GM19099 (cell line): ENCODE data around the gene BRWD1.

Source experiments
- POLR2A ChIP-seq: IDR thresholded peaks from 3 replicates; pipeline ENCODE4 v1.6.1; 2011; ENCODE audit warnings: low read depth; ENCODE audit not compliant: insufficient read length; ENCODE audit errors: extremely low read depth

BRWD1 gene

DNA sequence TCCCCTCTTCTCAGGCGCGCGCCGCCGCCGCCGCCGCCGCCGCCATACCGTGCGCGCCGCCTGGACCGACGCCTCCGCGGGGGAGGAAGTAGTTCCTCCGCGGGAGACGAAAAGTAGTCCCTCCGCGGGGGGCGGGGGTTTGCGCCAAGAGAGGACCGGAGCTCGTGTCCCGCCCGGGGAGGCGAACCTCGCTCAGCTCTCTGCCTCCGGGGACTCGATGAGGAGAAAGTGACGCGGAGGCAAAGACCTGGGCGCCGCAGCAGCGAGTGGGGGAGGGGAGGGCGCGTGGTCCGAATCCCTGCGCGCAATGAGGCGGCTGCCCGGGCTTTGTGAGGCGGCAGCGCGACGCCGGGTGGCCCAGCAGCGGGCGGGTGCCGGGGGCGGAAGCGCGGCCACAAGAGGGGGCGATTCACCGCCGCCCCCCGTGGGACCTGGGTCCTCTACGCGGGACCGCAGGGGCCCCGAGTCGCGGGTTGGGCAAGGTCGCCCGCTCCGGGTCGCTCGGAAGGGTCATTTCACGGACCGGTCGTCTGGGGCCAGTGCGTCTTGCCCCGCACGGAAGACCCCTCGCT is at the start of gene BRWD1:
Gene BRWD1 (minus strand): TSS at position 62 of the 572 bp plus-strand sequence. CDS start 141 bp downstream, outside the sequence.
- peak; percentile 88 for TF ChIP-seq POLR2A

DNA sequence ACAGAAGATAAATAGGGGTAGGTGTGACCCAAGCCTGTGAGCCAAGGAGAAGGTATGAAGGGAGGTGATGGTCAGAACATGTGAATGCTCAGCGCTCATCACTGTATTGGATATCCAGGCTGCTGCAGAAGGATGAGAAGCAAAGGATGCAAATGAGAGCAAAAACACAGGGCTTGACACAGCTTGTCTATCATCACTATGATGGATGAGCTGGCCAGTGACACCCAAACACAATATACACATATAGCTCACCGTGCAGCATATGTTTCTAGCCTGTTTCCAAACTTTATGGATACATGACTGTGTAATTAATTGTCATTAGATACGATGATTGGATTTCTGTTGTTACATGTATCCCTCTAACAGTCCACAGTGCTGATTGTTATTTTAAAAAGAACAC is 49.3 kb upstream of the BRWD1 start:
- TF ChIP-seq POLR2A, result no peak

DNA sequence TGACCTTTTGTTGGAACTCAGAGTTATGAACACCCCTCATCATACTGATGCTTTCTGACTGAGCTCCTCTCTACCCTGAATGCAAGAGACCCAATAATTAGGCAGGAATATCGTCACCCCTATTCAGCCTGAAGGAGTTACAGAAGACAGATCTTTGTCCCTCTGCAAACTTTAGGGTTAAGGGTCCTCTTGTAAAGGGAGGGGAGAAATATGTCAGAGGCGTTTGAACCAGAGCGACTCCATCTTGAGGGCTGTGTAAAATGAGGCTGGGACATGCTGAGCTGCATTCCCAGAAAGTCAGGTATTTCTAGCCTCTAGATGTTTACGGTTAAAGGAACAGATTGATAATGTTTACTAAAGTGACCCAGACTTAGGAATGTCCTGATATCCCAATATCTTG is 46.0 kb upstream of the BRWD1 start:
- no peak for TF ChIP-seq POLR2A

DNA sequence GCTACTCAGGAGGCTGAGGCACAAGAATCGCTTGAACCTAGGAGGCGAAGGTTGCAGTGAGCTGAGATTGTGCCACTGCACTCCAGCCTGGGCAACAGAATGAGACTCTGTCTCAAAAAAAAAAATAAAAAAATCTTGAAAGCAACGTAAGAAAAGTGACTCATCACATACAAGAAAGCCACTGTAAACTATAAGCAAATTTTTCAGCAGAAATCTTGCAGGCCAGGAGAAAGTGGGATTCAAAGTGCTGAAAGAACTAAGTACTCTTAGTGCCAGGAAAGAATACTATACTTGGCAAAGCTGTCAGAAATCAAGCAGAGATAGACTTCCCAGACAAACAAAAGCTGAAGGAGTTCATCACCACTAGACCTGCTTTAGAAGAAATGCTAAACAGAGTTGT is 39.9 kb upstream of the BRWD1 start:
- TF ChIP-seq POLR2A, result no peak

DNA sequence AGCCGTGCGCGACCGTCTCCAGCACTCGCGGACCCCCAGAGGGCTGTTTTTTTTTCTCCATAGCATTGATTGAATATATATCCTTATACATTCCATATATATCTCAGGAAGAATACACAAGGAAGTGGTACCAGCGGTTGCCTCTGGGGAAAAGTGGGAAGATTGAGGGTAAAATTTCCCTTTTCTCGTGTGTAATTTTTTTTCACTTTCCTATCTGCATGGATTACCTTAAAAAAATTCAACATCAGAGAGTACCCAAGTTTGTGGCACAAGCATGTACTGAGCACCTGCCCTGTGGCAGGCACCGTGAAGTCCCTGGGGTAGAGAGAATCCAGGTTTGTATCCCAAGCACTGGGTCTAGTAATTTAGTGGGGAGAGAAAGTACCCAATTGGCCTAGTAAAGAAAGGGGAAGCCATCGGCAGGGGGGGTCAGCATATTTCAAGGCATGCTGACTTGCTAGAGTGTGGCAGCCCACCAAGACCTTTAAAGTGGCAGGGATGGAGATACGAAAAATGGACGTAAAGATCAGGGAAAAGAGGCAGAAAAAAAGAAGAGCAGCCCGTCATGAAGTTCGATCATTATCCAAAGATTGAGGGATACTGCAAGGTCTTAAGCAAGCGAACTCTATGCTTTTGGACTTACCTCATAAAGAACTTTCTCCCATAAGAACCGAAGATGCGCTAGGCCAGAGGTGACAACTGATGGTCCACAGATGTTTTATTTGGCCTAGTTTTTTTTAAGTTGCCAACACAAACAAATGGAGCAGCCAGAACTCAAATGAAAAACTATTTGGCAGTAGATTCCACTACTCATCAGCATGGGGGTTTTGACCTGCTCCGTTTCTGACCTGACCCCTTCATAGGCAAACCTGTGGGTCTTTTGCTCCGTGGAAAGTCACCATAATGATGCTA is 36.9 kb upstream of the BRWD1 start:
- TF ChIP-seq POLR2A, result no peak

DNA sequence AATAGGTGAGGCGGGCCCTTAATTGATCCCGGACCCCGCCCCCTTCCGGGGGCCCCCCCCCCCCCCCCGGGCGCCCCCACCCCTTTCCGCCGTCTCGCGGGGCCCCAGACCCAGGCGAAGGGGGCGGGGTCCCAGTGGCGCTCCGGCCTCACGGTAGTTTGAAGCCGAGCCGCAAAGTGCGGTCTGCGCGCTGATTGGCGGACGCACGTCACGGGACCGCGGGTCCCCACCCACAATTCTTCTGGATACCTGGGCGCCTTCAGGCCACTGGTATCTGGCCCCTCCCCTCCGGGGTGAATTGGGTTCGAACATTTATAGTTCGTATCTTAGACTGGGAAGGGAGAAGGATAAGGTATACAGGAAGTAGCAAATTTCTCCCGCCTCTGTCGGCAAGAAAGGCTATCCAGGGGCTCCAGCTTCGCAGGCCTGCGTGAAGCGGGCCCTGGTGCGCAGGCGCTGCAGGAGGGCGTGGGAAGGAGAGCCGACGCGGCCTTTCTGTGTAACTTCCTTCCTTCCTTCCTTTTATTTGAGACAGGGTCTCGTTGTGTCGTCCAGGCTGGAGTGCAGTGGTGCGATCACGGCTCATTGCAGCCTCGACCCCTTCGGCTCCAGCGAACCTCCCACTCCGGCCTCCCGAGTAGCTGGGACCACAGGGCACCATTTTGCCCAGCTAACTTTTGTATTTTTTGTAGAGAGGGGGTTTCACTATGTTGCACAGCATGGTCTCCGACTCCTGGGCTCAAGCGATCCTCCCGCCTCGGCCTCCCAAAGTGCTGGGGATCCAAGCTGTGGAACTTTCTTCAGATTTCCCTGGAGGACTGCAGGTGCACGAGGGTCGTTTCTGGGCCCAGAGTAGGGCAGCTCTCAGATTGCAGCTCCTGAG is 36.0 kb upstream of the BRWD1 start:
- peak; percentile 73 for TF ChIP-seq POLR2A

DNA sequence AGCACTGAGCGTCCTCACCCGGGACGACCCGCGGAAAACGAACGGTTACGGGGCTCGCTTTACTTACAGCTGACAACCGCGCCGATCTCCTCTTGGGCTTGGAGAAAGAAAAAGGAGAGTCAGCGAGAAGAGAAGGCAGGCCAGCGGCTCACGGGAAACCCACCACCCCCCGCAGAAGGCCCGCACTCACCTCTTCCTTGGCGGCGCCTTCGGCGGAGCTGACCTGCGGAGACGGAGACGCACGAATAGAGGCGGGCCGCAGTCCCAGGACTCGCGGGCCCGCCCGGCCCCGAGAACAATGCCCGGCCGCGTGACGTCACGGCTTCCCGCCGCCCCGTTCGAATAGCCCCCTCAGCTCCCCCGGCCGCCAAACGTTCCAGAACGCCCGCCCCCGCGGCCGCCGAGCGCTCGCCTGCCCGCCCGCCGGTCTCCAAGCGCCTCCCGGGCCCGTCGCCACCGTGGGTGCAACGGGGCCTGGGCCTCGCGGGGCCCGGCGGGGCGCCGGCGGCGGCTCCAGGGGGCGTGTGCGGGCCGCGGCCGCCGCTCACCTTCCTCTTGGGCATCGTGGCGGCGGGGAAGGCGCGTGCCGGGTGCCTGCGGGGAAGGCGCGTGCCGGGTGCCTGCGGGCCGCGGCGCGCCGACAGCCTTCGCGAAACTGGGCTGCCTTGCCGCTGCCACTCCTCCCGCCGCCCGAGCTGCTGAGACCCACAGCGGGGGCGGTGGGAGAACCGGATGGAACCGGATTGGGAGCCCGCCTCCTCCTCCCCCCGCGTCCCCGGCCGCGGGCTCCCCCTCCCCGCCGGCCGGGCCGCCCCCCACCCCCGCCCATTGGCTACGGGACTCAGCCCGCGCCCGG is 35.2 kb upstream of the BRWD1 start, which contains the start of gene HMGN1:
Gene HMGN1 (minus strand): TSS at position 734 of the 856 bp plus-strand sequence. CDS start 171 bp downstream, at position 563.
- peak; percentile 74 for TF ChIP-seq POLR2A

DNA sequence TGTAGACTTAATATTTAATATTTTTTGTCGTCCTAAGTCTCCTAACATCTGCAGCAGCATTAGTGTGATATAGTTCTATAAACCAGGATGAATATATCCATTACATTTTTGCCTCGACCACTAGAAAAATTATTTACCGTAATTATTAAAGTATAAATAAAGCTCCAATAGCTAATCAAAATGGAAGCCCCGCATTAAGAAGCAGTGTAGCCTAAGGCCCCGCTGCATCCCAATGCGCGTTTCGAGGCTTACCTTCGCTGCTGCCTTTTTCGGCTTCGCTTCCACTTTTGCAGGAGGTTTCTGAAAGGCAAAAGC is 34.6 kb upstream of the BRWD1 start:
- no peak for TF ChIP-seq POLR2A

DNA sequence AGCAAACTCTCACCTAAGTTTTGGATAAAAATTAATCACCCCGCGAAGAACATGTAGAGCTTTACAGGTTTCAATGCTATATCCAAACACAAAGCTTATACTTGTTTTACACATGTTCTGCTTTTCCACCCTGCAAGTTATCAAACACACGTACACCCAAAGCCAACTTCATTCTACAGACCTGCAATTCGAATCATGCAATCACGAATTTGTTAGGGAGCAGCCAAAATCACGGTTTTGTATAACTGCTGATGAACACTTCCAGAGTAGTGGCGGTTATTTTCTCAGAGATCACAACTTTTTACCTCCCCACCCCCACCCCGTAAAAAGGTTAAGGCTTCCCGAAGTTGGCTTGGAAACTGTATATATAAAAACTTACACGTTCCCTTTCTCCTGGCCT is 34.1 kb upstream of the BRWD1 start:
- TF ChIP-seq POLR2A, result no peak

DNA sequence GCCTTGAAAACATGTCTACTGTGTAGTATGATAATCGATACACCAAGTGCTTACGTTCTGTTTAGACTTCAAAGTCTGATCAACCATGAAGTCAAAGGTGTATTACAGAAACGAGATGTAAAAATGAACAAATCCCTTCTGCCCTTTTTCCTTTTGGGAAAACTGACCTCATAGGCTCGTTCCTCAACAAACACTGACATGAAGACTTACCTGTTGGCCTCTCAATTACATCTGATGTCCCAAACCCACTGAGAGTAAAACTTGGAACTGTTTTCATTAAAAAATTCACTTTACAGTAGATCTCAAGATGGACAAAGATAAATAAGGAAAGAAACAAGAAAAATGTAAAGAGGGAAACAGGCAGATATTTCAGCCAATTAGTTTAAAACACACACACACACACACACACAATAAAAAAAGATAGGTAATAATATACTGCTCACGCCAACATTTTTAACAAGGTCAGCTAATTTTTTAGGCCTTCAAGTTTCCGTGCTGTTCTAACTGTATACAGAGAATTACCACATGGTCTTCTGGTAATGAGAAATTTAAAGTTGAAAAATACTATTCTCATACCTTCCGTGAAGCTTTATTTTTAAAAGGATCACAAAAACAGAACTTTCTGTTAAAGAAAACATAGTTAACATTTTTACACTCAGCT is 33.4 kb upstream of the BRWD1 start:
- TF ChIP-seq POLR2A, result no peak

DNA sequence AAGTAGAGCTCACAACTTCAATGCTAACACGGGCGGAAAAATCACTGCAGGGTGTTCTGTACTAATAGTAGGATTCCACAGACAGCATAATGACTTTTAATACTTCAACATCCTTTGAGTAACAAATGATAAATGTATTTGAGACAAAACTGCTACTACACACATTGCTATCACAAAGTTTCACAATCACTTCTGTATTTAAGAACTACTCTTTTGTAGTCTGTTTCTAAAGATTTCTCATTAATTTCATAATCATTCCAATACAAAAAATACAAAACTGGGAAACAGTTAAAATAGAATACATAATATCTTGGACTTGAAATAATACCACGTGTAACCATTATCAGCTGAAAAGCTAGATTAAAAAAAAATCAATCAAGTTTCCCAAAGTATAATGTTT is 32.8 kb upstream of the BRWD1 start:
- no peak for TF ChIP-seq POLR2A

DNA sequence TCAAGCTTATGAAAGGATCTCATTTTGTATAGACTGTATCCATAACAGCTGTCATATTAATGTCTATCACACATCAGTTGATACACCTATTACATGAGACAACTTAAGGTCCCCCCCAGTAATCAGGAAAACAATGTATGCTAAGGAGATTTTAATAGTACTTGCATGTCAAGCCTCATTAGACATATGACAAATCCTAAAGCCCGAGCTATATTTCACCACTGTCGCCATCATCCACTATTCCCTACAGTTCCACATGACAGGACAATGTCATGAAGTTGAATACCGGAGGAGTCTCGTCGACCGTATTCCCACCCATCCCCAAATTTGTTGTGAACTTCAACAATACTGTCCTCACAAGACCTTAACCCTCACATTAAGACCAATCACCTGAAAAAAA is 32.0 kb upstream of the BRWD1 start:
- no peak for TF ChIP-seq POLR2A

DNA sequence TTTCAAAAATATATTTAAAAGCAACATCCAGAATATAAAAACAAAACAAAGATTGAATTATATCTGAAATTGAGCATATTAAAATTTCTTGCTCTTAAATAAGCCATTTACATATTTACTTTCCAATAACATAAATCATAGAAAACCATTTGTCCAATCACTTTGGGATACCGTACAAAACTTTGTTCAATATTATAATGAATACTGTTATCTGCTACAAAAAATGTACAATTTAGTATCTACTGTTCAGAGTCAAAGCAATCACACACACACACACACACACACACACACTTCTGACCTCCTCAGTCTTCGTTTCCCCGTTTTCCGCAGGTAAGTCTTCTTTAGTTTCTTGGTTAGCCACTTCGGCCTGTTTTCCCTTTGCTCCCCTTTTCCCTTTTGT is 31.4 kb upstream of the BRWD1 start:
- TF ChIP-seq POLR2A, result no peak

DNA sequence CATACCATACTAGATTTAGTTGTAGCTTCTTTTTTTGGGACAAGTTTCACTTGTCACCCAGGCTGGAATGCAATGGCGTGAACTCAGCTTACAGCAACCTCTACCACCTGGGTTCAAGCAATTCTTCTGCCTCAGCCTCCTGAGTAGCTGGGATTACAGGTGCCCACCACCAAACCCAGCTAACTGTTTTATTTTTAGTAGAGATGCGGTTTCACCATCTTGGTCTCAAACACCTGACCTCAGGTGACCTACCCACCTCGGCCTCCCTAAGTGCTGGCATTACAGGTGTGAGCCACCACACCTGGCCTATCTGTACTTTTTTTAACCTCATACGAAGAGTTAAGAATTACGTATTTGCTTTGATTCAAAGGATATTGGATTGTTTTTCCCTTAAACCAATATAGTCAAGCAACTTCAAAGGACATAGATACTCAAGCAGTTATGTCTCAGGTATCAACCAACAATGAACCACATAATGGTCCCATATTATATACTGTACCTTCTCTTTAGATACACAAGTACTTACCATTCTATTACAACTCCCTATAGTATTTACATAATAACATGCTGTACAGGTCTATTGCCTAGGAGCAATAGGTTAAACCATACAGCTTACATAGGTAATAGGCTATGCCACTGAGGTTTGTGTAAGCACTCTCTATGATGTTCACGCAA is 28.0 kb upstream of the BRWD1 start:
- no peak for TF ChIP-seq POLR2A

DNA sequence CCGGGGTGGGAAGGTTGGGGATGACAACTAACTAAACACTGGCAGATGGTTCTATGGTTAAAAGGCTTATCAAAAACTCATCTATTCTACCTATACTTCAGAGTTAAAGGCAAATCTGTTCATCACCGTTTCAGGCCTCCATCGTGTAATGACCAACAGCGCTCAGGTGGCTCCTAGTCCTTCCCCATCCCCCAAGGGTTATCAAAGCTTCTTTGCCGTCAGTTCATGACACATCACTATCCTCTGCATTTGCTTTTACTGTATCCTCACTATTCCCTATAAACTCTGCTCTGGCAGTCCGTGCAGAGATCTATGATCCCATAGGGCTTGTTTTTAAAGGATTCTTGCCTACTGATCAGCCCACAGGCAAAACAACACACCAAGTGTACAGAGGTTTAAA is 27.3 kb upstream of the BRWD1 start:
- TF ChIP-seq POLR2A, result no peak
